ENCODE results near the gene FARS2. TPM values are rescaled to one million over a fixed set of nuclear protein-coding genes. Genes with fewer than 3 reads are reported as not detected.
A peak's percentile ranks its signal among the peaks of the same experiment; 100 is the strongest.
"Not testable (repeated sequence)": the region's sequence is repeated elsewhere in the genome, so short reads cannot be mapped to it uniquely, and the experiment has no call there.

The FARS2 gene
- total RNA-seq, 6 donors from 2014 or later = 16.4 to 34.6 (median 19.9) TPM

DNA sequence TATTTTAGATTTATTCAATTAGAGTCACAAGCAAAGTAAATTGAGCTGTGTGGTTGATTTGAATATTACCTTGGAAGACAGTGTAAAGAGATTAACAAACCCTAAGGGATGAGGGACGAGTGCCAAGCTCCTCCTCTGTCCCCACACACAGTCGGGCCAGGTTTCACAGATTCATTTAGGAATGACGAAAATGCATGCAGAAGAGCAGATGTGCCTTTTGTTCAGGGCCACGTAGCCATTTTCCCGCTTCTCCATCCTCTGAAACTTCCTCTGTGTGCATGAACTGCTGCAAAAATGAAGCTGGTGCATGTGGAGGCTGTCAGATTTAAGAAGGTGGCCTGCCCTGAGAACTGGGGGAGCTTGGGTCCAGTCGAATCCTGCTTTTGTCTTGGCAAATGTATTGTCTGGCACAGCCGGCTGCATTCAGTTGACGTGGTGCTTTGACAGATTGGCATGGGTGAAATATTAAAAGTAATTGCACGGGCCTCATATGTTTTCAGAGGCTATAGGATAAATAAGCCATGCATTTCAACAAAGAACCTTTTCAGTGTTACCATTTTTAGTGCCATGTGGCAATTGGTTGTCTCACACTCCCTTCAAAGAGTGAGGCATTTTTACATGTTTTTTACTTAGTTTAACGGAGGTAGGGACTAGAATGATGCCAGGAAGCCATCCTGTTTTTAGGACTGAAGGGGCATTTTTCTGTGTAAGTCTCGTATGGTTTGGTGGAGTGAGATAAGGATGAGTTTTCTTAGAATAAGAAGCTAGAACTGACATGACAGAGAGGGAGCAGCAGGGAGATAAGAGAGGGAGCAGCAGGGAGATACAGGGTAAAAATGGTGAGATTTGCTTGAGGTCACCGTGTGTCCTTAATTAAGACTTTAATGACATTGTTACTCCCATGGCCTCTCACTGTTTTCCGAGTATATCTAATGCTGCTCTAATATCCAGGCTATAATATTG lies 384.3 kb downstream of the FARS2 start:
- Histone ChIP-seq H3K9me3 (peaks cover 0 to 6% (median 4%) of the 10 kb centered on the region in 4 donors), H3K27me3 (no peaks in the 10 kb centered on the region), H3K4me1 (no peaks in the 10 kb centered on the region), H3K4me3 (no peak overlapping the region), H3K27ac (no peak overlapping the region), H3K36me3 (no peaks in the 10 kb centered on the region)
- DNase-seq = no peak
- 85 to 89% methylated on average over 13 of the region's 13 CpGs for WGBS, 2 donors
- TF ChIP-seq, protein P1, sequence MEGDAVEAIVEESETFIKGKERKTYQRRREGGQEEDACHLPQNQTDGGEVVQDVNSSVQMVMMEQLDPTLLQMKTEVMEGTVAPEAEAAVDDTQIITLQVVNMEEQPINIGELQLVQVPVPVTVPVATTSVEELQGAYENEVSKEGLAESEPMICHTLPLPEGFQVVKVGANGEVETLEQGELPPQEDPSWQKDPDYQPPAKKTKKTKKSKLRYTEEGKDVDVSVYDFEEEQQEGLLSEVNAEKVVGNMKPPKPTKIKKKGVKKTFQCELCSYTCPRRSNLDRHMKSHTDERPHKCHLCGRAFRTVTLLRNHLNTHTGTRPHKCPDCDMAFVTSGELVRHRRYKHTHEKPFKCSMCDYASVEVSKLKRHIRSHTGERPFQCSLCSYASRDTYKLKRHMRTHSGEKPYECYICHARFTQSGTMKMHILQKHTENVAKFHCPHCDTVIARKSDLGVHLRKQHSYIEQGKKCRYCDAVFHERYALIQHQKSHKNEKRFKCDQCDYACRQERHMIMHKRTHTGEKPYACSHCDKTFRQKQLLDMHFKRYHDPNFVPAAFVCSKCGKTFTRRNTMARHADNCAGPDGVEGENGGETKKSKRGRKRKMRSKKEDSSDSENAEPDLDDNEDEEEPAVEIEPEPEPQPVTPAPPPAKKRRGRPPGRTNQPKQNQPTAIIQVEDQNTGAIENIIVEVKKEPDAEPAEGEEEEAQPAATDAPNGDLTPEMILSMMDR (IDR thresholded peaks at IDR 0.05) = no peak
- no peak for TF ChIP-seq POLR2A (IDR thresholded peaks at IDR 0.05)
- no peak for TF ChIP-seq EP300 (IDR thresholded peaks at IDR 0.05)
- no peak for TF ChIP-seq POLR2AphosphoS5 (IDR thresholded peaks at IDR 0.05)
- no peak for ATAC-seq (ENCODE audit: low FRiP score in 2 of 2)

DNA sequence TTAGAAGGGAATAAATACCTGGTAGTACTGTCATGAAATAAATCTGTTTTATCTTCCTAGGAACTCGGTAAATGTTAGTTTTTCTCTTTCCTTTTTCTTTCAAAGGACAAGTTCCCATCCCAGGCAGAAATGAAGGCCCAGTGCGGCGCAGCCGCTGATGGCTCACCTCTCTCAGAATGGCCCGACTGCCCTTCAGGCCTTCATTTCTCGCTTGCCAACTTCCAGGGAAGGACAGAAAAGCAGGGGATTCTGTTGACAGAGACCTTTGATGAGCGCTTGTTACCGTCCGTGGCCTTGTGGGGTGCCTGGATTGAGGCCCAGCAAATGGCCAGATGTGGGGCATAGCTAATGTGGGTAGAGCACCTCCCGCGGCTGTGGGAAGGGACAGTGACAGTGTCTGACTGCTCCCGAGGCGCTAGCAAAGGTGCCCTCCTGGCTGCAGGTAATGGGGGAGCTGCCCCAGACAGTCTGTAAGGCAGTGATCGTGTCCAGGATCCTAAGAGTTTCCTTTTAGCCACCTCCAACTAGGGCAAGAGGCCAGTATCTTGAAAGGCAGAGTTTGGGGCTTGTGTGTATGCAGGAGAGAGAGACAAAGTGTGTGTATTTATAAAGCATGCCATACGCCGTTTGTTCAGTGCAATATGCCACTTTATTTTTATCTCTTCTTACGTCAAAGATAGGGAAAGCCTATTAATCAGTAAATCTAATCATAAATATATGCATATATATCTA lies 391.3 kb downstream of the FARS2 start:
- Histone ChIP-seq H3K36me3 (no peaks in the 10 kb centered on the region), H3K27me3 (no peaks in the 10 kb centered on the region), H3K4me1 (no peaks in the 10 kb centered on the region), H3K9me3 (peaks cover 0 to 6% (median 0%) of the 10 kb centered on the region in 4 donors), H3K4me3 (no peak overlapping the region), H3K27ac (no peak overlapping the region)
- WGBS, 2 donors = 93 to 94% methylated on average over 17 of the region's 17 CpGs
- DNase-seq (peak in 1 of 2 donors; percentile 64), ATAC-seq (ENCODE audit: low FRiP score in 2 of 2) (no peak)
- TF ChIP-seq, protein P1 (IDR thresholded peaks at IDR 0.05) = no peak
- TF ChIP-seq EP300 (IDR thresholded peaks at IDR 0.05) (no peak), POLR2A (IDR thresholded peaks at IDR 0.05) (no peak), POLR2AphosphoS5 (IDR thresholded peaks at IDR 0.05) (no peak)

DNA sequence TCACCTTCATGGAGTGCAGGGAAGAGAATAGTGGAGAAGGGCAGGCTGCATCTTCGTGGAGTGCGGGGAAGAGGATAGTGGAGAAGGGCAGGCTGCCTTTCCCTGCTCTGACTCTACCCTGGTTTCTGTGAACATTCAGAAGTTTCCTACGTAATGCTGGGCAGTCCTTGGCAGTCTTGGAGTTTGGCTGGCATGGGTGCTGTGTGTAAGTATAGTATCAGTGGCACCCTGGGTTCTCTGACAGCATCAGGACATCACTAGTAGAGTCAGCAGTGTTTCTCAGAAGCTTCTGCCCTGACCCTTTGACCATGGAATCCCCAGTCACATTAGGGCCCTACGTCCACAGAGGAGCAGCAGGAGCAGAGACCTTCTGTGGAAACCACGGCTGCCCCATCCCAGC lies 392.5 kb downstream of the FARS2 start:
- ATAC-seq (ENCODE audit: low FRiP score in 2 of 2) (no peak), DNase-seq (no peak)
- no peaks in the 10 kb centered on the region for H3K27me3 ChIP-seq
- no peaks in the 10 kb centered on the region for H3K36me3 ChIP-seq
- H3K4me3 ChIP-seq = no peak overlapping the region
- WGBS, 2 donors = 96 to 98% methylated on average over 5 of the region's 5 CpGs
- TF ChIP-seq, protein P1 (IDR thresholded peaks at IDR 0.05) = no peak
- TF ChIP-seq POLR2A (IDR thresholded peaks at IDR 0.05) (no peak), EP300 (IDR thresholded peaks at IDR 0.05) (no peak), POLR2AphosphoS5 (IDR thresholded peaks at IDR 0.05) (no peak)
- H3K27ac ChIP-seq = no peak overlapping the region
- no peaks in the 10 kb centered on the region for H3K4me1 ChIP-seq
- peaks cover 0 to 6% (median 0%) of the 10 kb centered on the region in 4 donors for H3K9me3 ChIP-seq

DNA sequence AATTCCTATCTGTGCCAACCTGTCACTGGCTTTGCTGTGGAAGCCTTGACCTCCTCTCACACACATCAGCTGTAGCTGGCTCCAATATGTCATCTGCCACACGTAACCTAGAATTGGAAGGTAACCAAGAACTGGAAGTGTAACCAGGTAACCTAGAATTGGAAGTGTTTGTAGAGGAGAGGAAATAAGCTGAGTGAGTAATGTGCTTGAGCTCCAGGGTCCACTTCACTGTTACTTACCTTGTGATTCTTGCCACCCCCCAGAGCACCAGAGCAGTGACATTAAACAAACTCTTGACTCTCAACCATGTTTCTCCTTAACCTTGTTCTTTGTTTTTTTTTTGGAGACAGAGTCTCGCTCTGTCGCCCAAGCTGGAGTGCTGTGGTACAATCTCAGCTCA lies 394.9 kb downstream of the FARS2 start:
- H3K4me1 ChIP-seq = no peaks in the 10 kb centered on the region
- ATAC-seq (ENCODE audit: low FRiP score in 2 of 2) = peak; percentile 15 to 66
- H3K27ac ChIP-seq = no peak overlapping the region
- peak in 1 of 2 donors; percentile 46 for DNase-seq
- TF ChIP-seq EP300 (IDR thresholded peaks at IDR 0.05) (no peak), POLR2AphosphoS5 (IDR thresholded peaks at IDR 0.05) (no peak)
- TF ChIP-seq, protein P1 (IDR thresholded peaks at IDR 0.05) = no peak
- no peaks in the 10 kb centered on the region for H3K36me3 ChIP-seq
- peaks cover 0 to 6% (median 0%) of the 10 kb centered on the region in 4 donors for H3K9me3 ChIP-seq
- H3K27me3 ChIP-seq = no peaks in the 10 kb centered on the region
- no peak overlapping the region for H3K4me3 ChIP-seq
- WGBS, 2 donors = 71 to 85% methylated on average over 3 of the region's 3 CpGs

DNA sequence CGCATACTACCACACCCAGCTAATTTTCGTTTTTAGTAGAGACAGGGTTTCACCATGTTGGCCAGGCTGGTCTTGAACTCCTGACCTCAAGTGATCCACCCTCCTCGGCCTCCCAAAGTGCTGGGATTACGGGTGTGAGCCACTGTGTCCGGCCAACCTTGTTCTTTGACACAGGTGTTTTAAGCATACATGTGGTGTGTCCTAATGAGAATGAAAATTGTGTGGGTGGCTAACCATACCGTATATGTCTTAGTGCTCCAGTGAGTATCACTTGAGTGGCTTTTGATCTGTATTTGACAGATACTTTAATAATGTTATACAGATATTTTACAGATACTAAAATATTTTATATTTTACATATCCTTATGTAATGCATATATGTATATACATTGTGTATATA lies 395.4 kb downstream of the FARS2 start:
- WGBS, 2 donors = 82 to 93% methylated on average over 4 to 6 of the region's 6 CpGs
- not testable (repeated sequence) for H3K9me3 ChIP-seq; H3K4me3 ChIP-seq; H3K36me3 ChIP-seq; ATAC-seq (ENCODE audit: low FRiP score in 2 of 2); DNase-seq; H3K4me1 ChIP-seq; H3K27me3 ChIP-seq; H3K27ac ChIP-seq
